ENCODE results near the gene WASHC2C.
"Not testable (repeated sequence)": the region's sequence is repeated elsewhere in the genome, so short reads cannot be mapped to it uniquely, and the experiment has no call there.

The WASHC2C gene, protein sequence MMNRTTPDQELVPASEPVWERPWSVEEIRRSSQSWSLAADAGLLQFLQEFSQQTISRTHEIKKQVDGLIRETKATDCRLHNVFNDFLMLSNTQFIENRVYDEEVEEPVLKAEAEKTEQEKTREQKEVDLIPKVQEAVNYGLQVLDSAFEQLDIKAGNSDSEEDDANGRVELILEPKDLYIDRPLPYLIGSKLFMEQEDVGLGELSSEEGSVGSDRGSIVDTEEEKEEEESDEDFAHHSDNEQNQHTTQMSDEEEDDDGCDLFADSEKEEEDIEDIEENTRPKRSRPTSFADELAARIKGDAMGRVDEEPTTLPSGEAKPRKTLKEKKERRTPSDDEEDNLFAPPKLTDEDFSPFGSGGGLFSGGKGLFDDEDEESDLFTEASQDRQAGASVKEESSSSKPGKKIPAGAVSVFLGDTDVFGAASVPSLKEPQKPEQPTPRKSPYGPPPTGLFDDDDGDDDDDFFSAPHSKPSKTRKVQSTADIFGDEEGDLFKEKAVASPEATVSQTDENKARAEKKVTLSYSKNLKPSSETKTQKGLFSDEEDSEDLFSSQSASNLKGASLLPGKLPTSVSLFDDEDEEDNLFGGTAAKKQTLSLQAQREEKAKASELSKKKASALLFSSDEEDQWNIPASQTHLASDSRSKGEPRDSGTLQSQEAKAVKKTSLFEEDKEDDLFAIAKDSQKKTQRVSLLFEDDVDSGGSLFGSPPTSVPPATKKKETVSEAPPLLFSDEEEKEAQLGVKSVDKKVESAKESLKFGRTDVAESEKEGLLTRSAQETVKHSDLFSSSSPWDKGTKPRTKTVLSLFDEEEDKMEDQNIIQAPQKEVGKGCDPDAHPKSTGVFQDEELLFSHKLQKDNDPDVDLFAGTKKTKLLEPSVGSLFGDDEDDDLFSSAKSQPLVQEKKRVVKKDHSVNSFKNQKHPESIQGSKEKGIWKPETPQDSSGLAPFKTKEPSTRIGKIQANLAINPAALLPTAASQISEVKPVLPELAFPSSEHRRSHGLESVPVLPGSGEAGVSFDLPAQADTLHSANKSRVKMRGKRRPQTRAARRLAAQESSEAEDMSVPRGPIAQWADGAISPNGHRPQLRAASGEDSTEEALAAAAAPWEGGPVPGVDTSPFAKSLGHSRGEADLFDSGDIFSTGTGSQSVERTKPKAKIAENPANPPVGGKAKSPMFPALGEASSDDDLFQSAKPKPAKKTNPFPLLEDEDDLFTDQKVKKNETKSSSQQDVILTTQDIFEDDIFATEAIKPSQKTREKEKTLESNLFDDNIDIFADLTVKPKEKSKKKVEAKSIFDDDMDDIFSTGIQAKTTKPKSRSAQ (N-terminal part only)

DNA sequence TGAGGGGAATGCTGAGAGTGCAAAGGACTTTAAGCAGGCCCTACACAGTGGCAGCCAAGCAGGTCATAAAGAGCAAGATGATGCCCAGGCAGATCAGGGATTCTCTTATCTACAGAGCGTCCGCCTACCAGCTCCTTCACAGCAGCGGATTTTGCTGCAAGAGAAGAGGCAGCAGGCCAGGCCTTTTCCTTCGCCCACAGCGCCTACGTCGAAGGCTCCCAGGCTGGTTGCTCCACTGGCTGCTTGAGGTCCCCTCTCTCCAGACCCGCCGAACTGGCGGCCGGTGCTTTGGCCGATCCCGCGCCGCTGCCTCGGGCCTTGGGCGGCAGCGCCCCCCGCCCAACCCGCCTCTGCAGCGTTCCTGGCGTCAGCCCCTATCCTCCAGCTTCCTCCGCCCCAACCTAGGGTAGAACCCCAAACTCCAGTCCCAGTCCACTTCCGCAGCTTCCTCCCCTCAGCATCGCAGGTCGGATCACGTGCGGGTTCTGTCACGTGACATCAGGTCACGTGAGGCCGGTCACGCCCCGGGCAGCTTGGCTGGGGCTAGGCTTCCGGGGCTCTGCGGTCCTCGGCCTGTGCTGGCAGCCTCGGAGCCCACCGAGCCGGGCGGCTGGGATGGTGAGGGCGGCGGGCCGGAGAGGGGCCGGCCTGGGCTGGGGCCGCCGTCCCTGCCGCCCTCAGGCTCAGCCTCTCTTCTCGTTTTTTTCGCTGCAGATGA is at the start of gene WASHC2C:
WASHC2C (plus strand) TSS at position 564 of the 718 bp plus-strand sequence; CDS start at position 616, 52 bp downstream.
- DNase-seq, result peak; percentile 35

DNA sequence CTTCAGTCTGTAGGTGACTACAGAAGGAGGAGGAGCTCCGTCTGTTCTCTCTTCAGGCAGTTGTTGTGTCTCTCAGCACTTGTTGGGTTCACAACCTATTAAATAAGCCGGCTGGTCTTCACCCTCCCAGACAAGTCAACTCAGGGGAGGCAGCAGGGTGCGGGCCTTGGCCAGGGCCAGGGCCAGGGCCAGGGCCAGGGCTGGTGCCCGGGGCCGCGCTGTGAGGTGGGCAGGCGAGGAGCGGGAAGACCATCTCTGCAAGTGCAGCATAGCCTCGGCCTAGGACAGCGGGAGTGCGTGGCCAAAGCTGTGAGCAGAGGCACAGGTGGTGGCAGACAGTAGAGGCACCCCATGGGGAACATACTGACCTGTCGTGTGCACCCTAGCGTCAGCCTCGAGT is 48.6 kb upstream of the WASHC2C start:
- not testable (repeated sequence) for DNase-seq

DNA sequence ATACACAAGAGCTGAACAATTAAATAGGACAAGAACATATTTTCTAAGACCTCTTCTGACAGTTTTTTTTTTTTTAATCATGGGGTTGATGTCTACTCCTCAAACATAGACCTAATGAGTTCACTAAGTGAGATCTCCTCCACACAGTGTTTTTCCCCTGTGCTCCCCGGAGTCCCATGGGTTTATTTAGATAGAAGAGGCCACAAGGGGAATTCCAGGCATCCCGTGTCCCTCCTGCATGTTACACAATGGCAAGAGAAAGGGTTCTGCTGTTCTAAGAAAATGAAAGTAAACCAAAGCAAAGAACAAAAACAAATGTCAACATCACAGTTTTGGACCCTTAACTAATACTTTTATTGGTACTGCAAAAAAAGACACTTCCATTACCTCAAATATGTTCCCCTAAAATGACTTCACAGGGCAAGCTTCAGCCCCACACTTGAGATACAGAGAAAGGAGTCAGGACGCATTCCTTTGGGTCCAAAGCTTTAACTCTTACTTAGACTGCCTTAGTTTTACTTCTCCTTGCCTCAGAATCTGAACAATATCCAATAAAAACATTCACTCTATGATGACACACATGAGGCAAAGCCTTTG is 16.8 kb upstream of the WASHC2C start:
- not testable (repeated sequence) for DNase-seq

DNA sequence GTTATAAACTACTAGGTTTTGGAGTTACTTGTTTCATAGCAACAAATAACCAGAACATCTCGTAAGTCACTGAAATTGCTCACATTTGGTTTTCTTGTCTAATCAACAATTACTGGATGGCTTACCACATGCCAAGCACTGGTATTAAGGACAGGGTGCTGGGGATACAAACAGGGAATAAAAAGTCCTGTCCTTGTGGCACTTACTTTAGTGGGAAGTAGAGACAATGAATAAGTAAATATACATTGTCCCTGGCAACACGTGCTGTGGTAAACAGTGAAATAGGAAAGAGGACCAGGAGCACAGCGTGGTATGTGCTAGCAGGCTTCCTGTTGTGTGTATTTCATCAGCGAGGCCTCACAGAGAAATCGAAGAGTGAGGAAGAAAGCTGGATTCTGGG is 15.8 kb upstream of the WASHC2C start:
- DNase-seq, result not testable (repeated sequence)

DNA sequence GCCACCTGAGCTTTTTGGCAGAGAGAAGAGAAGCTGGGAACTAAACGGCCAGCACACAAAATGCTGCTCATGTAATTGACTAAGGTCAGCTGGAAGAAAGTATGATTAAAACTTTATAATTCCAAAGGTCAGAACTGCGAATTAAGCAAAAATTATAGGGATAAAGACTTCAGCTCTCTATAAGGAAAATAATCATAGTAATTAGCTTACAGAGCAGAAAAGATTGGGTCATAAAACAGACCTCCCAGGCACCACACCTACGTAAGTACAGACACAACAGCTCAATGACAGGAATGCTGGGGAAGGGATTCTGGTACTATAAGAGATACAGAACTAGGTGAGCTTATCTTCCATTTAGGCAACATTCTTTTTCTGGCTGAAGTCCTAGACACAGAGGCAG is 10.0 kb upstream of the WASHC2C start:
- DNase-seq, result not testable (repeated sequence)

DNA sequence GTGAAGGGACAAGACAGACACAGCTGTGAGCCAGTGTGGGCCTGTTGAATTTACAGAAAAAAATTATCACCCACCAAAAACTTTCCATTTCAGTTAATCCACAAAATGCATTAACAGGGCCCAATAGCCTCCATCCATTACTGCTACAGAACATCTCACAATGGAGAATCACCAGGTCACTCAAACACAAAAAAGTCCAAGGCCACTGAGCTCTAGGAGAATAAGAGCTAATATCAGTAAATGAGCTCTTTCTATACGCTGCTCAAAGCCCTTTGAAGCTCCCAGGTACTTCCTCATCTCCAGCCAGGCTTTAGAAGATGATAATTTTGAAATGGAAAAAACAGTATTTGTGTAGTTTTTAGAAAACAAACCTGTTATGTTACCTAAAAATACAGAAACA is 9.4 kb upstream of the WASHC2C start:
- DNase-seq, result not testable (repeated sequence)

DNA sequence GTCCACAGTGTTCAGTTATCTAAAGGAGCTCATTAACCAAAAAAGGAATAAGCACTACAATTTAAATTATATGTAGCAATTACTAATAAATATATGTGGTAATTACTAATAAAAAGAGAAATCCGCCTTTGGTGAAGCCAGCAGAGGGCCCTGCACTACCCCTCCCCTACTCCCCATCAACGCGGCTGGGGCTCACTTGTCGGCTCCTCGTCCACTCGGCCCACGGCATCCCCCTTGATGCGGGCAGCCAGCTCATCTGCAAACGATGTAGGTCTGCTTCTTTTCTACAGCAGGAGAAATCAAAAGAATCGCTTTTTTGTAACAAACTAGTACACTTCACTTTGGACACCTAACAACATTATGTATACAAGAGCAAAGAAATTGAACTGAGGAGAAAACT is 5.6 kb upstream of the WASHC2C start:
- not testable (repeated sequence) for DNase-seq

DNA sequence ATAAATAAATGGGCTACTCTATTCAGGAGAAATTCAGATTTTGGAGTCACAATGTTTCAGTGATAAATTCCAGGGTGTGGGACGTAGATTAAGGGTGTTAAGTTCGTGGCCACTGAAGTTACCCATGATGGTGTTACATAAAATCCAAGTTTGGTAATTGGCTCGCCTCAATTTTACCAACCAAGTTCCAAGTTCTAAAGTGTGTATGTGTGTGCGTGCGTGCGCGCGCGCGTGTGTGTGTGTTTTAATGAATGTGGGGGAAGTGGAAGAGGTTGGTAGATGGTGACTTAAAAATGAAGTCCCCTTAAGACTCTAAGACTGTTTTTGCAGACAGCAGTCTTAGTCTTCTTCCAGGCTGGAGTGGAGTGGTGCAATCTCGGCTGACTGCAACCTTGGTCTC is 3.2 kb upstream of the WASHC2C start:
- DNase-seq, result not testable (repeated sequence)

DNA sequence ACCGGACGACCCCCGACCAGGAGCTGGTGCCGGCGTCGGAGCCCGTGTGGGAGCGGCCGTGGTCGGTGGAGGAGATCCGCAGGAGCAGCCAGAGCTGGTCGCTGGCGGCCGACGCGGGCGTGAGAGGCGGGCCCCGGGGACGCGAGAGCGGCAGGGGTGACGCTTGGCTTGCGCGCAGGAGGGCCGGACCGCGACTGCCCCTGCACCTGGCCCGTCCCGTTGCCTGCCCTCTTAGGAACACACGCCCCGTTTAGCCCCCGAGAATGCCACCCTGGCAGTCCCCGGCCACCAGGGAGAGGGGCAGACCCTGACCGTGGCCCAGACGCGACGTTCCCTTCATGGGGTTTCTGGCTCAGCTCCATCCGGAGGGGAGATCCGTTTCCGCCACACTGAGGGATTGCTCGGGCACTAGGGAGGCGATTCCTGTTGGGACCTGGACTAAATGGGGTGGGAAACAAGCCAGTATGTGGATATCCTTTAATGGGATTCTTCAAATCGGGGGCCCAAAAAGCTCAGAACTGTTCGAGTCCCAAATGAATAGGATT is 427 bp downstream of the WASHC2C start:
- not testable (repeated sequence) for DNase-seq

DNA sequence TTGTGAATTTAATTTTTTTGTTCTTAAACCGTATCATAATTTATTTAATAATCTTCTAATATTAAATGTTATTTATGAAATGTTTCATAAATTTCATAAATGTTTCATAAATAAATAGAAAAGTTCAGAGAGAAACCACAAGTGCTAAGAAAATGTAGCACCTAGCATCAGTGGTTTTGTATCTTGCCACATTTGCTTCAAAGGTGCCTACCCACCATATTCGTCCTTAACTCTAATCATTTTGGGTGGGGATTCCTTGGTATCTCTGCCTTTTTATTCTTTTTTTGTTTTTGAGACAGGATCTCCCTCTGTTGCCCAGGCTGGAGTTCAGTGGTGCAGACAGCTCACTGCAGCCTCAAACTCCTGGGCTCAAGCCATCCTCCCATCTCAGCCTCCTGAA is 7.4 kb downstream of the WASHC2C start:
- DNase-seq, result not testable (repeated sequence)

DNA sequence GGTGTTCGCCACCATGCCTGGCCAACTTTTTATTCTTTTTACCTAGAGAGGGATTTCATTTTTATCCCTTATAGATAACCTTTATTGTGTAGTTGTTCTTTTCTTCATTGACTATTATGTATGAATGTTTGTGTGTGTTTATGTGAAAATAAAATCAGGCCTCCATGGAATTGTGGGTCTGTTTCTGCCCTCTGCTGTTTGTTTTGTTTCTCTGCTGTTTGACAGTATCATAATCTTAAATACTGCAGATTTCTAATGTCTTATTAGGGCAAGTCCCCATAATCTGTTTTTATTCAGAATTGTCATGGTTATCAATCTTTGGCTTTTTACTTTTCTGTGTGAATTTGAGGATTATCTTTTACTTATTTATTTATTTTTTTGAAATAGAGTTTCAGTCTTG is 7.8 kb downstream of the WASHC2C start:
- DNase-seq, result not testable (repeated sequence)

DNA sequence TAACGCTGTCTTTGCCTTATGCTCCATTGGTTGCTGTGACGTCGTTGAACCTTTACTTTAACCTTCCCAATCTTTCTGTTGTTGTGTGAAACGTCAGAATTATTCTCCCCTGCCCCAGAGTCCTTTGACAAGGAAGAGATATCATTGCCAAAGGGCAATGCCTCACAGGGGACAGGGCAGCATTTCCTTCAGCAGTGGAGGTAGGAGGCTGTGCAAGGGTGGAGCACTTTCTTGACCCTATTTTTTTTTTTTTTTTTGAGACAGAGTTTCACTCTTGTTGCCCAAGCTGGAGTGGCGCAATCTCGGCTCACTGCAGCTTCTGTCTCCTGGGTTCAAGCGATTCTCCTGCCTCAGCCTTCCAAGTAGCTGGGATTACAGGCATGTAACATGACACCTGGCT is 14.5 kb downstream of the WASHC2C start:
- not testable (repeated sequence) for DNase-seq

DNA sequence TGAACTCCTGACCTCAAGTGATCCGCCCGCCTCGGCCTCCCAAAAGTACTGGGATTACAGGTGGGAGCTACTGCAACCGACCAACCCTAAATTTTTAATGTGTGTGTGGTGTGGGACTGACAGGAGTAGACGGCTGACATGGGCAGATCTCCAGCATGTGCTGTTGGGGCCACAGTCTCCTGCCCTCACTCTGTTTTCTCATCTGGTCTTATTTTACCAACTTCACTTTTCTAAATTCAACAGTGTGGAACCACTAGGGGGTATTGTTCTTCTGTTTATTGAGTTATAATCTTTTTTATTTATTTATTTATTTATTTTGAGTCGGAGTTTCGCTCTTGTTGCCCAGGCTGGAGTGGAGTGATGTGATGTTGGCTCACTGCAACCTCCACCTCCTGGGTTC is 14.9 kb downstream of the WASHC2C start:
- not testable (repeated sequence) for DNase-seq

DNA sequence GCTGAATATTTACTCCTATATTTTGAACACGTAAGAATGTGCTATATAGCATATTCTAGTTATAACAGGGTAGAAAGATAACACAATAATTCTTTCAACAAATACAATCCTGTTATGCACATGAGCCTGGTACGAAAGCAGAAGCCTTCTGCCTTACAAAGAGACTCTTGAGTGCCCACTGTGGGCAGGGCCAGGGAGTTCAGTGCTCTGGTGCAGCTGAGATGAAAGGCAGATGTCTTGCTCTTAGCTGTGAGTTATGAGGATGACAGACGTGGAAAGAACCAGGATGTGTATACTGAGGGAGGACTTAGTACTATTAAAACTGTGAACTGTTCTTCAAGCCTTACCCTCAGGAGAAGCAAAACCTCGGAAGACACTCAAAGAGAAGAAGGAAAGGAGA is 24.1 kb downstream of the WASHC2C start:
- DNase-seq, result not testable (repeated sequence)

DNA sequence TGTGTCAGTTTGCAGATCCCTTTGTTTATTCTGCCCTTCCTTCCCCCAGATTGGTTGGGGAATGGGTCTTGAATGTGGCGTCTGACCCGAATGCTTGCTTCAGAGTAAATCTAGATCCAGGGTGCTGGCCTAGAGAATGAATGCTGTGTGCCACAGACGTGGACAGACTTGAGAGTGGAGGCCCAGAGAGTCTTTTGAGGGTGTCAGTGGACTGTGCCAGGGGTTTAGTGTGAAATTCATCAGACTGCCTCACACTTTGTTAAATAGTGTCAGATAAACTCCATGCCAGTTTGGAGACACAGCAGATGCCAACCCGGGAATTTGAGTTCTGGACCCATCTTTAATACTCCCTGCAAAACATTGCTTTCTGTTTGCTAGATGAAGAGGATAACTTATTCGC is 25.1 kb downstream of the WASHC2C start:
- DNase-seq, result not testable (repeated sequence)

DNA sequence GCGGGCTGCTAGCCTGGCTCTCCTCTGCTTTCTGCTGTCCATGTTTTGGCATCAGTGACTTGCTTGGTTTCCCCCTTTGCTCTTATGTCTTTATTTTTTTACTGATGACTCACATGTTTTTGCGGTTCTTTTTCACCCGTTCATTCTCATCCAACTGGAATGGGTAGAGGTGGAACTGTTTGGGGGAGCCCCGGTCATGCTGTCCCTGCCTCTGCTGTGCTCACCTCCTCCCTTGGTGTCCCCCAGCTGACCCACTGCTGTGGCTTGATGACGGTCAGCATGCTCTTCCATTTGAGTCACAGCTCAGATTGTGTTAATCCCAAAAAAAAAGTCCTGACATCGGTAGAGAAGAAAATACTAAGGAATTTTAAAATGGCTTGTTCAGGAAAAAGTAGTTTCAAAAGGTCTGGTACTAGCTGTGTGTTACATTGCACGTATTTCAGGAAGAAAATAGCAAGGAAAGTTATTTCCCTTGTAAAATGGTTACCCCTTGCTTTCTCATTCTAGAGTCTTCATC is 27.0 kb downstream of the WASHC2C start:
- not testable (repeated sequence) for DNase-seq

DNA sequence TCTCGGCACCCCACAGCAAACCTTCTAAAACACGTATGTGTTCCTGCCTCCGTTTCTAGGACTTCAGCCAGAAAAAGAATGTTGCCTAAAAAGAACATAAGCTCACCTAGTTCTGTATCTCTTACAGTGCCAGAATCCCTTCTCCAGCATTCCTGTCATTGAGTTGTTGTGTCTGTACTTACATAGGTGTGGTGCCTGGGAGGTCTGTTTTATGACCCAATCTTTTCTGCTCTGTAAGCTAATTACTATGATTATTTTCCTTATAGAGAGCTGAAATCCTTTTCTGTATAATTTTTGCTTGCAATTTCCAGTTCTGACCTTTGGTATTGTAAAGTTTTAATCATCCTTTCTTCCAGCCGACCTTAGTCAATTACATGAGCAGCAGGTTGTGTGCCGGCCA is 28.0 kb downstream of the WASHC2C start:
- not testable (repeated sequence) for DNase-seq

DNA sequence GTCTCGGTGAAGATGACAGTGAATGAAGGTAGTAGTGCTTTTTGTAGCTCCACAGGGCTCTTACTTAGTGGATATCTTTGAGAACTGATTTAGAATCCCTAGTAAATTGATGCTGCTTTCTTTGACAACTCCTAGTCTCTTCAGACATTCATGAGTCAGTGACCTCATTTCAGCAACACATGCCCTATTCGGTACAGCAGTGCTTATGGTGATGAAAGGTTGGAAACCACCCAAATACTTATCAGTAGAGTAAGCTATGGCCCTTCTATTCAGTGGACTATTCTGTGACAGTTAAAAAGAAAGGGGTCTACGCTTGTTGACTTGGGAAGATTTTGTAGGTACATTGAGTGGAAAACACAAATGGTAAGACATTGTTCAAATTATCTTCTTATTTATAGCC is 29.0 kb downstream of the WASHC2C start:
- not testable (repeated sequence) for DNase-seq

DNA sequence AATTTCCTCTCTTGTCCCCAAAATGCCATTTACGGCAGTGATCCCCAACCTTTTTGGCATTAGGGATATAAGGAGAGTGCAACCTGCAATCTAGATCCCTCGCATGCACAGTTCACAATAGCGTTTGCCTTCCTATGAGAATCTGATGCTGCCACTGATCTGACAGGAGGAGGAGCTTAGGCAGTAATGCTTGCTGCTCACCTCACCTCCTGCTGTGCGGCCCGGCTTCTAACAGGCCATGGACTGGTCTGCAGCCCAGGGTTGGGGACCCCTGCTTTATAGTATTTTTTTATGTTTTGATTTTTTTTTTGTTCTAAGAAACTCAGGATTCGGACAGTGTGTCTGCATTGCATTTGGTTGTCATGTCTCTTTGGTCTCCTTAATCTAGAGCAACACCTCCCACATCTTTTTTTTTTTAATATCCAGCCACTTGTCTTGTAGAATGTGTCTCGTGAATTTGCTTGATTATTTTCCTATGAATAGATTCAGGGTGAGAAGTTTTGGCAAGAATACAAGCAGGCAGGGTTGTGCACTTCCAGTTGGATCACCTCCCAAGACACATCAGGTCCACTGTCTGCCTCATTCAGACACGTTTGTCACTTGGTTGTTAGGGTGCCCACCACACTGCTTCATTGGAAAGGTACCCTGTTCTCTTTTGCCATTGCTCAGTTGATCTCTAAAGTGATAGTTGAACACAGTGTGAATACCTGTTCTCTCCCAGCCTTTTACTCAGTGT is 30.8 kb downstream of the WASHC2C start:
- not testable (repeated sequence) for DNase-seq

DNA sequence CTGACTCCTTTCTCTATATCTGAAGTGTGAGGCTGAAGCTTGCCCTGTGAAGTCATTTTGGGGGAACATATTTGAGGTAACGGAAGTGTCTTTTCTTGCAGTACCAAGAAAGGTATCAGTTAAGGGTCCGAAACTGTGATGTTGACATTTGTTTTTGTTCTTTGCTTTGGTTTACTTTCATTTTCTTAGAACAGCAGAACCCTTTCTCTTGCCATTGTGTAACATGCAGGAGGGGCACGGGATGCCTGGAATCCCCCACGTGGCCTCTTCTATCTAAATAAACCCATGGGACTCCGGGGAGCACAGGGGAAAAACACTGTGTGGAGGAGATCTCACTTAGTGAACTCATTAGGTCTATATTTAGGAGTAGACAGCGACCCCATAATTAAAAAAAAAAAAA is 34.6 kb downstream of the WASHC2C start:
- DNase-seq, result not testable (repeated sequence)

Data from NCI-H446 treated with DMSO at 0.1 percent for 48 hours (cell line).